SKM-1 treated with dmso at 0.1 percent for 144 hours (cell line): ENCODE measurements around the gene STK39.
A peak's percentile ranks its signal among the peaks of the same experiment; 100 is the strongest.

Experiments used
- DNase-seq: peaks from one replicate; lab custom pipeline; 2025; ENCODE audit not compliant: unreplicated experiment; lab: John Stamatoyannopoulos, UW

Gene STK39

DNA sequence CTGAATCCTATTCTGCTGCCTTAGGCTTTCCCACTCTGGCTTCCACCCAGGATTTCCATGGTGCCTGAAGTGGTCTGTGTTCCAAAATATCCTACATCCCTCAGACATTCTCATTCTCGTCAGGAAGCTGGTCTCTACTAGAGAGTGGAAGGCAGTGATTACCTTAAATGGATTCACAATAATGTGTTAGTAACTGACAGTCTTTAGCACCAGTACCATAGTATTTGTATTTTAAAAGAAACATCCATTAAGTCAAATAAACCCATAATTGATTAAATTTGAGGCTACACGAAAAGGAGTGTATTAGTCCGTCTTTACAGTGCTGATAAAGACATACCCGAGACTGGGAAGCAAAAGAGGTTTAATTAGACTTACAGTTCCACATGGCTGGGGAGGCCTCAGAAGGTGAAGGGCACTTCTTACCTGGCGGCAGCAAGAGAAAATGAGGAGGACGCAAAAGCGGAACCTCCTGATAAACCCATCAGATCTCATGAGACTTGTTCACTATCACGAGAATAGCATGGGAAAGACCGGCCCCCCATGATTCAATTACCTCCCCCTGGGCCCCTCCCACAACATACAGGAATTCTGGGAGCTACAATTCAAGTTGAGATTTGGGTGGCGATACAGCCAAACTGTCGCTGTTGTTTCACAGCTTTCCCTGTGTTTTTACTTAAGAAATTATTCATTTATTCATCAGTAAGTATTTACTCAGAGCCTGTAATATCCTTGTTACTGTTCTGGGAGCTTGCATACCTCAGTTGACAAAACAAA is 306.5 kb downstream of the STK39 start:
- DNase-seq, result no peak

DNA sequence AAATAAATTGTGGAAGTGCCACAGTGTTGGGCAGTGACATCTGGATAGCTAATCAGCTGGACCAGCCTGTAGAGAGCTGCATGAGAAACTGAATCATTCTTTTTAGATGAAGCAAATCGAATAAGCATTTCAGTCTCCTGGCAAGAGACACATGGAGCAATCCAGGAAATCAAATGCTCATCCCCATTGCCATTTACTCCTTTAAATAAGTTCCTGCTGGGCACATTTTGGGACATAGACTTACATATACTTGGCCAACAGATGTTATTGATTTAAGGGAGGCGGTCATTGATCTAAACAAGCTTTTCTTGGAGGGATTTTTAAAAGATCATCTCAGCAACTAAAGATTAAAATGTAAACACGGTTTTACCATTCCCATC is 307.1 kb downstream of the STK39 start:
- no peak for DNase-seq

DNA sequence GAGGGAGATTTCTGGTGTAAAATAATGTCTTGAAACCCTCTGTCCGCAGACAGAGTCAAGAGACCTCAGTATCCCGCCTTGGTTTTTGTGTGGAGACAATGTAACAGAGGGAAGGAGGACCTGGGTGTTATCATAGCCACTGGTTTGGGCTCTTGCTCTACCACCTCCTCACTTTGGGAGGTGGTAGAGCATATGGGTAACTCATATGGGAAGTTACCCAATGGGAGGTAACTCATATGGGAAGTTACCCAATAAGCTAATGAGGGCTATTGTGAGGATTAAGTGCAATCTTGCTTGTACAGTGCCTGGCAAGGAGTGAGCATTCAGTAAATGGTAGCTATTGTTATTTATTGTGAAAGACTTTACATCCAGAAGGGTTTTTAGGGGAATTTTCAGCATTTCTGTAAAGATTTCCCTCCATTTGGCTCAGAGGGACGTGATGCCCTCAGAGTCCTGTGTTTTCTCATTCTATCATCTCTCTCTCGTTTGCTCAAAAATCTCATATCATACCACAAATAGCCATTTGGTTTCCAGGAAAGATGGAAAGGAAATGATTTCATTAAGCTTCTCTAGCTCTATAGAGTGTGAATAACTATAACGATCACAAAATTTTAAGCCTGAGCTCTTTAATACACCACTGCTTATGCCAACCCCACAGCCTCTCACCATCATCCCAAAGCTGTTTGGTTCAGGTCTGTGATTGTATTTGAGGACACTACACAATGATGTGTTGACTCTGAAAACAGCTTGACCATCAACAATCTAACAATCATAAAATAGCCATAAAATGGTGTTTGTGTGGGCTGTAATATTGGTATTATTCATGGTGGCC is 307.7 kb downstream of the STK39 start:
- DNase-seq, result peak; percentile 48

DNA sequence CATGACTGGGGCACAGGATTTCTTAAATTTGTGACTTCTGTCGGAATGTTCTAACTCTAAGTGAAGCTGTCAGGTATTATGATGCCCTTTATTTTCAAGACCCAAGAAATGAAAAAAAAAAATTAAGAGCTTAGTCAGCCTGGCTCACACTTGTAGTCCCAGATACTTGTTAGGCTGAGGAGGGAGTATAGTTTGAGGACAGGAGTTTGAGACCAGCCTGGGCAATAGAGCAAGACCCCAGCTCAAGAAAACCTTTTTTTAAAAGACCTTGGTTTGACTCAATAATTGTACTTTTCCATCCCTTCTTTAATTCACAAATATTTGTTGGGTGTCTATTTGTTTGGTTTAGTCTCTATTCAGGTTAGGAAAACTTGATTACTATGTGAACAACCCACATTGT is 310.0 kb downstream of the STK39 start:
- no peak for DNase-seq

DNA sequence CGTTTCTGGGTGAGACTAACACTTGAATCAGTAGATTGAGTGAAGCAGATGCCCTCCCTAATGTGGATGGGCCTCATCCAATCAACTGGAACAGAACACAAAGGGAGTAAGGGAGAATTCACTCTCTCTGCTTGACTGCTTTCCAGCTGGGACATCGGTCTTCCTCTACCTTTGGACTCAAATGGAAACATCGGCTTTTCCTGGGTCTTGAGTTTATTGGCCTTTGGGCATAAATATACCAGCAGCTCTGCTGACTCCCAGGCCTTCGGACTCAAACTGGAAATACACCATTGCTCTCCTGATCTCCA is 311.6 kb downstream of the STK39 start:
- DNase-seq, result no peak

DNA sequence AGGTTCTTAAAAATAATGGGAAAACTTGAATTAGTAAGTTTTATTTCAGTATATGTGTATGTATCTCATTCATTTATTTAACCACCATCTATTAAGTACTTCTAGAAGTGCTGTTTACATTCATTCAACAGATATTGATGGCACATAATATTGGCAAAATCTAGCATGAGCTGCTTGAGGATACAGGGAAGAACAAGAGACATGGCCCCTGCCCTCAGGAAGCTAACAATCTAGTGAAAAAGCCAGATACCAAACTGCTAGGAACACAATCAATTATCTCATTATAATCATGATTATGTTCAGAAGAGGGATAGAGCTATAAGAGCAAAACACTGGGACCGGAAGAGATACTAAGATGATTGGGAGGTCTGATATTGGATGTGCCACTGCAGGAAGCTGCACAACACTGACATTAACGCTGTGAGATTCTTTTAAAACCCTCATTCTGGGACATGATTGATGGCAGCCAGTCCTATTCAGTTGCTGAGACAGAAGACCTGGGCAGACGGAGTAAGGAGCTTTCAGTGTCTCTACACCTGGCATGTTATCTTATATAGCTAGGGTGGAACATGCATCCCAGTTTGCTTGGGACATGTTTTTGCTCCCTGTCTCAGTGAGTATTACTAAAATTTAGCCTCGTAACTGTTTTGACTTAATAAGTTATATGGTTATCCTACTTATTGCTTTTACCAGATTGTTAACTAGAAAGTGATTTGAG is 314.1 kb downstream of the STK39 start:
- DNase-seq, result no peak

DNA sequence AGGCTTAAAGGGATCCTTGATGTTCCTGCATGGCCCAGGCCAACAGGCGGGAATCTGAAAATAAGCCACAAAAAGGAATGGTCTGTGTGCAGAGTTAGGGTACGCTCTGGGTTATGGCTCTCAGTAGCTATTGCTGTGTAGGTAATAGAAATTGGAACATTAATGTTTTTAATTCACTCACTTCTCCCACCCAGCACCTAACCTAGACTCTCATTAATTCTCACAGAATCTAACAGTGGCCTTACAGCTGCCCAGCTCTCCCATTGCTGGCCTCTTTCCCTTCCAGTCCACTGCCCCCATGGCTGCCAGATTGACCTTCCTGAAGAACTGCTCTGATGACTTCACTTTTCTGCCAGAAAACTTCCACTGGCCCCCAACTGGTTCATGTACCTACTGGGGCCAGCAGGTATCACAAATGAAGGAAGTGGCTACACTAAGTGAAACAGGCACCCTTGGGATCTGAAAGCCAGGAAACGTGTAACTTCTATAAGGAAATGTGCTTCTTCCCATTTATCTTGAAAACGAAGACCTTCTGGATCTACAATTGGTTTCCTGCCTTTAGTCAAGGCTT is 315.2 kb downstream of the STK39 start:
- no peak for DNase-seq

DNA sequence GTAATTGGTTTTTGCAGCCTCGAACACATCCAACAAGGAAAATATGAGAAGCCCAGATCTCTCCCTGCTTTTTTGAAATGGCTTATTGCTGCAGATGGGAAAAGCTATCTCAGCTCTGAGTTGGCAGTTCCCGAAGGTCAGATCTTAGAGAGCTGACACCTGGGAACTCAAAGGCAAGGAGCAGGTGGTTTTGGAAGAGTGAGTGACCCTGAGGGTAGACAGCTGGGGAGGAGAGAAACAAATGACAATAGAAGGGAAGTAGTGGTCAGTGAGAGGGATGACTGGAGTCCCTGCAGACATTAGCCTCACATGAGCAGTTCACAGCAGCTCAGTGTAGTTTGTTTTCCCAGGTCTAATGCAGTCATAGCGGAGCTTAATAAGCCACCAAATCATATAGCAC is 317.9 kb downstream of the STK39 start:
- no peak for DNase-seq

DNA sequence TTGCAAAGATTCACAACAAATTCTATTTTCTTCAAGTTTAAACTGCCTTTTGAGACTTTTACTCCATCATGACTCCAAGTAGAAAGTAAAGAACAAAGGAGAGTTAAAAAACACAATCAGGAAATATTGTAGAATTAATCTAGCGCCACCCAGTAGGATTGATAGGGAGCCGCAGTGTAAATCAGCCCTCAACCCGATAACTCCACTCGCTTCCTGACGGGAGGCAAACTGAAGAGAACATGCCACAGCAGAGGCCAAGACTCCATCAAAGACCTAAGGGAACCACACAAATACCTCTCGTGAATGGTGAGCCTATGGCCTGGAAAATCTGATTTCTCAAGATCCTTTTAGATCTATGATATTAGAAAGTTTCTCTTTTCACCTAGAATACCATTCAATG is 319.0 kb downstream of the STK39 start:
- DNase-seq, result no peak

DNA sequence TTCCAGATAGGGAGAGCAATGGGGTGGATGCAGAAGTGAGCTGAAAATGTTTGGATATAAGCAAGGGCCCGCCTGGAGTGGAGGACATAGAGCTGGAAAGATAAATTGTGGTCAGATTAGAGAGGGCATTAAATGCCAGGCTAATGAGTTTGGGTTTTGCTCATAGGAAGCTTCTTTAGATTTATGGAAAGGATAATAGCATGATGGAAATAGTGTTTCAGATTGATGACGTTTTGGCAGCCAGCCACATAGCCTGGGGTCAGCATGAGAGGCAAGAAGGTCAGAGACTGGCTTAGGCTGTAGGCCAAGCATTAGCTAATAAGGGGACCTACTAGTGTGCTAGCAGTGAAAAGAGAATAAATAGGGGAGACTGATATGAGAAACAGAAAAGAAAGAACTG is 321.6 kb downstream of the STK39 start:
- no peak for DNase-seq

DNA sequence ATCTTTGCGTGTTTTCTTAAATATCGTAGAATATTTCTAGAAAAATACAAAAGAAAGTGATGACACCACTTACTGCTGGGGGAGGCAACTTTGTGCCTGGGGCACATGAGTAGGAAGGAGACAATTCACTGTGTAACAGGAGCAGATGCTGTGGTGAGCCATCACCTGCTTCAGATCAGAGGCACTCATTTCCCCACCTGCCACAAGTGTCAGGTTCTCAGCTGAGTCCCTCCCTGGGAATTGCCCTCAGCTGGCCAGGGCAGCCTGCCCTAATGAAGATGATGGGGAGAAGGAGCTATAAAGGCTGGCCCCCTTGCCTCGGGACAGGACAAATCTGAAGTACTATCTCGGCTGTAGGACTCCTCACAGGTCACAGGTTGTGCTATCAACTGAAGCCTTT is 322.8 kb downstream of the STK39 start:
- no peak for DNase-seq

DNA sequence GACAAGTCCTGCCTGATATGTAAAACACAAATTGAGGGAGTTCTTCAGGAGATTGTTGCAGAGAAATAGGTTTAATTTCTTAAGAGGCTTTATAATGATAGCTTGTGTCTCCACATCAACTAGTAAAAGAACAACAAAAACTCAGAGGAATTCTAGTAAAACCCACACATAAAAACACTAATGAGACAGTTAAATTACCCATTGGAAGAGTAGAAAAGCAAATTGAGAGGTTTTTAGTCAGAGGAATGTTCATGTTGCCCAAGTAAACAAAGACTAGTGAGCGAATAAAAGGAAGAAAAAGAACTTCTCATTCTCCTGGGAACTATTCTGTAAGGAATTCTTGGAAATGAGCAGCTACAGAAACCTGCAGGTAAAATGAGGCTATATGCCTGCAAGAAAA is 330.6 kb downstream of the STK39 start:
- DNase-seq, result no peak

DNA sequence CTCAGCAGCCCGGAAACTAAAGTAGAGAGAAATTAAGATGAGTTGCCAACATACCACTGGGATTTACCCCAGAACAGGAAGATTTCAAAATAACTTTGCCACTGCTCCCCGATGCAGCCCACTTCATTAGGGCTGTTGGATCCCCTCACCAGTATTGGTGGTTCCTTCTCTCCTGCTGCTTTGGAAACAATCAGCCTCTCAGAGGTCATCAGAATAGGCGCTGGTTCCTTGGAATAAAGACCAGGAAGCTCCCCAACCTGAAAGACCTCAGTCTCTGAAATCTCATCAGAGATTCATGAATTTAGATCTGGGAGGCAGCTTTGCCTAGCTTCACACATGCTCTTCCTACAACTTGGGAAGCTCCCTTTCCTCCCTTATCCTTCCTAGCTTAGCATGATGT is 332.4 kb downstream of the STK39 start:
- no peak for DNase-seq

DNA sequence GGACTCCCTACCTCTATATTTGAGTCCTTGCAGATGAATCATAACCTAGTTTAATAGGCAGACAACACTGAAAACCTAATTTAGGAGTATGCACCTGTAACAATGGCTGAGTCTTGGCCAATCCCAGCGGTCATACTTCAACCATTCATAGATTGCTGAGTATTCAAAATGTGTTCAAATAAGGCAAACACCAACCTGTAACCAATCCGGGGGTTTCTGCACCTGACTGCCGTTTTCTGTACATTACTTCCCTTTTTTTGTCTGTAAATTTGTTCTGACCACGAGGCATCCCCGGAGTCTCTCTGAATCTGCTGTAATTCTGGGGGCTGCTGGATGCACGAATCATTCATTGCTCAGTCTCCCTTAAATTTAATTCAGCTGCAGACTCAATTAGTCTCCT is 338.6 kb downstream of the STK39 start:
- DNase-seq, result no peak

DNA sequence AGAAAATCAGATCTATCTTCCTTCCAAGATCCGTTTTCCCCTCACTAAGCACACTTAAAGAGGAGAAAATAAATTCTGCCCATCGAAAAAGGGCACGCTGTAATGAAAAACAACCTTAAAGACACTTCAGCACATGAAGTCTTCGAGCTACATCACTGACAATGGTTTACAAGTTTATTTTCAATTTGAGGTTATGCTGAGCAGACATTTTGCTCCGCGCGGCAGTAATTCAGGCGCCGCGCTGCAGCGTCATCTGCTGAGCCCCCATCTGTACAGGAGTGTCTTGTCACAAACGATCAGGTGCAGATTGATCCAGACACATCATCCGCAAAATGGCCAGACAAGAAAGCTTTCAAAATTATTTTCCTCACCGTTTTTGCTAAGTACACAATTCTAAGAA is 341.7 kb downstream of the STK39 start:
- no peak for DNase-seq
